ENCODE data around the gene SGTA.

GRCh38 chr19:2769218-2769617, 13.9 kb downstream of the SGTA start:
- TF ChIP-seq TCF7 (IDR thresholded peaks at IDR 0.05; ENCODE audit: low read depth) (no peak), RFX1 (IDR thresholded peaks at IDR 0.05) (no peak), FOSL1 (CRISPR knock-in tag; IDR thresholded peaks at IDR 0.05; ENCODE audit: borderline replicate concordance) (no peak), ZNF121 (CRISPR knock-in tag; IDR thresholded peaks at IDR 0.05) (no peak), MLX (CRISPR knock-in tag; IDR thresholded peaks at IDR 0.05) (no peak), ZNF558 (CRISPR knock-in tag; IDR thresholded peaks at IDR 0.05; ENCODE audit: borderline replicate concordance) (no peak), MEIS1 (CRISPR knock-in tag; IDR thresholded peaks at IDR 0.05; ENCODE audit: borderline replicate concordance) (no peak), MAX (IDR thresholded peaks at IDR 0.05) (no peak), SNAPC4 (CRISPR knock-in tag; IDR thresholded peaks at IDR 0.05) (no peak), THAP7 (CRISPR knock-in tag; IDR thresholded peaks at IDR 0.05) (no peak), REST (IDR thresholded peaks at IDR 0.05; ENCODE audit: borderline replicate concordance in 1 of 2, low read depth in 1 of 2, low read length in 2 of 2) (no peak), CTCF (CRISPR knock-in tag; IDR thresholded peaks at IDR 0.05) (no peak), ZKSCAN8 (CRISPR knock-in tag; IDR thresholded peaks at IDR 0.05; ENCODE audit: borderline replicate concordance) (no peak)

Measured in HepG2 (cell line).